Nephron (organoid): ENCODE data around the gene IKZF1.

Source experiments
- H3K27ac Mint-ChIP-seq, 3 experiments: 2 replicates each; pipeline ENCODE4 v1.8.0; 2020; ENCODE audit warnings: mixed read lengths in 3 of 3, mild to moderate bottlenecking in 2 of 3, moderate library complexity in 1 of 3
- H3K27me3 Mint-ChIP-seq: 2 replicates; pipeline ENCODE4 v1.8.0; 2021; ENCODE audit warnings: low read depth, mild to moderate bottlenecking, moderate library complexity, mixed read lengths
- H3K36me3 Mint-ChIP-seq: 2 replicates; pipeline ENCODE4 v1.8.0; 2020; ENCODE audit warnings: low read depth, mixed read lengths
- H3K4me1 Mint-ChIP-seq: 2 replicates; pipeline ENCODE4 v1.8.0; 2020; ENCODE audit warnings: mixed read lengths
- H3K4me3 Mint-ChIP-seq, 3 experiments: 2 replicates each; pipeline ENCODE4 v1.8.0; 2020; ENCODE audit warnings: mild to moderate bottlenecking in 3 of 3, mixed read lengths in 3 of 3, moderate library complexity in 2 of 3
- H3K9me3 Mint-ChIP-seq: 2 replicates; pipeline ENCODE4 v1.8.0; 2020; ENCODE audit warnings: mixed read lengths
- CTCF ChIP-seq, 3 experiments: fragments of 200-600 bp; sonication (generic); IDR thresholded peaks; one replicate each; pipeline ENCODE4 v1.5.0; 2021; ENCODE audit warnings: antibody characterized with exemption in 3 of 3; ENCODE audit not compliant: unreplicated experiment in 3 of 3

Gene IKZF1

GRCh38 chr7:50348469-50349162, 44.1 kb downstream of the IKZF1 start:
- Mint-ChIP-seq H3K4me3 (no peak overlapping the region), H3K27me3 (peaks cover 4% of the 10 kb centered on the region), H3K9me3 (no peaks in the 10 kb centered on the region), H3K36me3 (no peaks in the 10 kb centered on the region), H3K27ac (no peak overlapping the region), H3K4me1 (no peaks in the 10 kb centered on the region)
- TF ChIP-seq CTCF (IDR thresholded peaks at IDR 0.05; ENCODE audit: unreplicated experiment in 3 of 3): no peak

- peaks cover 9% of the 10 kb centered on the region for H3K27me3 Mint-ChIP-seq
- H3K9me3 Mint-ChIP-seq: no peaks in the 10 kb centered on the region
- no peak for TF ChIP-seq CTCF (IDR thresholded peaks at IDR 0.05; ENCODE audit: unreplicated experiment in 3 of 3)
- no peak overlapping the region for H3K27ac Mint-ChIP-seq
- no peak overlapping the region for H3K4me3 Mint-ChIP-seq
- H3K4me1 Mint-ChIP-seq: no peaks in the 10 kb centered on the region
- H3K36me3 Mint-ChIP-seq: no peaks in the 10 kb centered on the region
Measured at GRCh38 chr7:50349399-50349798, 44.9 kb downstream of the IKZF1 start.

- H3K4me1 Mint-ChIP-seq: no peaks in the 10 kb centered on the region
- H3K36me3 Mint-ChIP-seq: no peaks in the 10 kb centered on the region
- H3K27me3 Mint-ChIP-seq: peaks cover 9% of the 10 kb centered on the region
- H3K9me3 Mint-ChIP-seq: no peaks in the 10 kb centered on the region
- no peak overlapping the region for H3K27ac Mint-ChIP-seq
- TF ChIP-seq CTCF (IDR thresholded peaks at IDR 0.05; ENCODE audit: unreplicated experiment in 3 of 3): no peak
- H3K4me3 Mint-ChIP-seq: no peak overlapping the region
Measured at GRCh38 chr7:50349963-50350944, 45.7 kb downstream of the IKZF1 start.

GRCh38 chr7:50351267-50351666, 46.8 kb downstream of the IKZF1 start:
- no peaks in the 10 kb centered on the region for H3K36me3 Mint-ChIP-seq
- H3K27me3 Mint-ChIP-seq: peaks cover 9% of the 10 kb centered on the region
- H3K9me3 Mint-ChIP-seq: no peaks in the 10 kb centered on the region
- no peaks in the 10 kb centered on the region for H3K4me1 Mint-ChIP-seq
- H3K4me3 Mint-ChIP-seq: no peak overlapping the region
- TF ChIP-seq CTCF (IDR thresholded peaks at IDR 0.05; ENCODE audit: unreplicated experiment in 3 of 3): no peak
- H3K27ac Mint-ChIP-seq: no peak overlapping the region

GRCh38 chr7:50352282-50352681, 47.8 kb downstream of the IKZF1 start:
- no peak for TF ChIP-seq CTCF (IDR thresholded peaks at IDR 0.05; ENCODE audit: unreplicated experiment in 3 of 3)
- H3K4me3 Mint-ChIP-seq: no peak overlapping the region
- H3K27ac Mint-ChIP-seq: no peak overlapping the region
- H3K27me3 Mint-ChIP-seq: peaks cover 13% of the 10 kb centered on the region
- no peaks in the 10 kb centered on the region for H3K36me3 Mint-ChIP-seq
- no peaks in the 10 kb centered on the region for H3K4me1 Mint-ChIP-seq
- no peaks in the 10 kb centered on the region for H3K9me3 Mint-ChIP-seq
